Stimulated activated CD4-positive, alpha-beta T cell treated with anti-CD3 and anti-CD28 coated beads, Interleukin-4, amount 100 ng/mL, for 48 hours (primary cell): Measurements from ENCODE around the gene PKP3.
A peak's percentile ranks its signal among the peaks of the same experiment; 100 is the strongest.
"Not testable (repeated sequence)": the region's sequence is repeated elsewhere in the genome, so short reads cannot be mapped to it uniquely, and the experiment has no call there.

Experiments used
- DNase-seq, 2 donors: peaks; one replicate each; pipeline ENCODE4 v3.0.0-alpha.2; 2020; ENCODE audit warnings: low read depth in 2 of 2

PKP3 gene

DNA sequence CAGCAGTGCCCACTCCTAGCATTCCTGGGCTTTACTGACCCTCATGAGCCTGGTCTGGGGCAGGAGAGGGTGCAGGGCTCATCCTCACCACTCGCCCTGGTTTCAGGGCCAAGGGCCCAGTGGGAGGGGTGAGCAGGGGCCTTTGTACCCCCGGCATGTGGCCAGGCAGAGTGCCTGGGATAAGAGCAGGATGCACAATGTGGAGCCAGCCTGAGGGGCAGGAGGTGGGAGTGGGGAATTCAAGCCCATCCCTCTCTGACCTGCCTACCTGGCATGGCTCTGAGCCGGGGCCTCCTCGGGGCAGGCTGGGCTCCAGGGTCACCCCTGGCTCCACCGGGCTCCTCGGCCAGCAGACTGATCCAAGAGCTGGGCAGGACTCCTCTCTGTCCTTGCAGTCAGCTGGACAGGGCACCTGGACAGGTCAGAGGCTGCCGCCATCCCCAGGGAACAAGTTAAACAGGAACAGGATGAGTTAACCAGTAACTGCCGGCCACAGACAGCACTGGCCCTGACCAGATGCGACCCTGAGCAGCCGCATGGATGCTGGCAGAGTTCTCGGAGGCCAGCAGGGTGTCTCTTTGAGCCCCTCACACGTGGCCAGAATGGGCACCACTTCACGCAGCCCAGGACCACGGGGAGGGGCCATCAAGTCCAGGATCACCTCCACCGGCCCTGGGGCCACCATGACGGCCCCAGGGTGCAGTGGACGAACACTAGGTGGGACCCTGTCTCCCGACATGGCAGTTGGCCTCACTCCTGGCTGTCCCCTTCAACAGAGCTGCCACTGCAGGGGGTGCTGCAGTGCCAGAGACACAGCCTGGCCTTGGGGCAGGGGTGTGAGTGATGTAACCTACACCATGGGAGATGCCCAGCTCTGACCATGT, 15.8 kb downstream of the PKP3 start:
- no peak for DNase-seq

DNA sequence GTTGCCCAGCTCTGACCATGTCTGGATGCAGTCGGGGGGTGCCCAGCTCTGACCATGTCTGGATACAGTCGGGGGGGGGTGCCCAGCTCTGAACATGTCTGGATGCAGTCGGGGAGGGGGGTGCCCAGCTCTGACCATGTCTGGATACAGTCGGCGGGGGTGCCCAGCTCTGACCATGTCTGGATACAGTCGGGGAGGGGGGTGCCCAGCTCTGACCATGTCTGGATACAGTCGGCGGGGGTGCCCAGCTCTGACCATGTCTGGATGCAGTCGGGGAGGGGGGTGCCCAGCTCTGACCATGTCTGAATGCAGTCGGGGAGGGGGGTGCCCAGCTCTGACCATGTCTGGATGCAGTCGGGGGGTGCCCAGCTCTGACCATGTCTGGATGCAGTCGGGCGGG, 16.7 kb downstream of the PKP3 start:
- DNase-seq = not testable (repeated sequence)

DNA sequence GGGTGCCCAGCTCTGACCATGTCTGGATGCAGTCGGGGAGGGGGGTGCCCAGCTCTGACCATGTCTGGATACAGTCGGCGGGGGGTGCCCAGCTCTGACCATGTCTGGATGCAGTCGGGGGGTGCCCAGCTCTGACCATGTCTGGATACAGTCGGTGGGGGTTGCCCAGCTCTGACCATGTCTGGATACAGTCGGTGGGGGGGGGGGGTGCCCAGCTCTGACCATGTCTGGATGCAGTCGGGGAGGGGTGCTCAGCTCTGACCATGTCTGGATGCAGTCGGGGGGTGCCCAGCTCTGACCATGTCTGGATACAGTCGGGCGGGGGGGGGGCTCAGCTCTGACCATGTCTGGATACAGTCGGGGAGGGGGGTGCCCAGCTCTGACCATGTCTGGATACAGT, 17.5 kb downstream of the PKP3 start:
- not testable (repeated sequence) for DNase-seq

DNA sequence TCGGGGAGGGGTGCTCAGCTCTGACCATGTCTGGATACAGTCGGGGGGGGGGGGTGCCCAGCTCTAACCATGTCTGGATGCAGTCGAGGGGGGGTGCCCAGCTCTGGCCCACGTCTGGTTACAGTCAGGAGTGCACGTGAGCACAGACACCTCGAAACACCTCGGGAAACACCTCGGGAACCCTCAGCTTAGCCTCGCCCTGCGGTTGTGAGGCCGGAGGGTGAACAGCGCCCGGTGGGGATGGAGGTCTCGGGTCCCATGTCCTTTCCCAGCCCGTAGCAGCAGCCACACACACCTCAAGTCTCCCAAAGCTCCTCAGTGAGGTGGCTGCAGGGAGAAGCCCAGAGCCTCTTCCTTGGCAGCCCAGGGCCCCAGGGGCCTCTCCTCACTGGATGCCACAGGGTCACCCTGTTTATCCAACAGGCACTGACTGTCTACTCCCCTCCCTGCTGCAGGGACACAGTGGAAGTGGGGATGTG, 18.7 kb downstream of the PKP3 start:
- no peak for DNase-seq

DNA sequence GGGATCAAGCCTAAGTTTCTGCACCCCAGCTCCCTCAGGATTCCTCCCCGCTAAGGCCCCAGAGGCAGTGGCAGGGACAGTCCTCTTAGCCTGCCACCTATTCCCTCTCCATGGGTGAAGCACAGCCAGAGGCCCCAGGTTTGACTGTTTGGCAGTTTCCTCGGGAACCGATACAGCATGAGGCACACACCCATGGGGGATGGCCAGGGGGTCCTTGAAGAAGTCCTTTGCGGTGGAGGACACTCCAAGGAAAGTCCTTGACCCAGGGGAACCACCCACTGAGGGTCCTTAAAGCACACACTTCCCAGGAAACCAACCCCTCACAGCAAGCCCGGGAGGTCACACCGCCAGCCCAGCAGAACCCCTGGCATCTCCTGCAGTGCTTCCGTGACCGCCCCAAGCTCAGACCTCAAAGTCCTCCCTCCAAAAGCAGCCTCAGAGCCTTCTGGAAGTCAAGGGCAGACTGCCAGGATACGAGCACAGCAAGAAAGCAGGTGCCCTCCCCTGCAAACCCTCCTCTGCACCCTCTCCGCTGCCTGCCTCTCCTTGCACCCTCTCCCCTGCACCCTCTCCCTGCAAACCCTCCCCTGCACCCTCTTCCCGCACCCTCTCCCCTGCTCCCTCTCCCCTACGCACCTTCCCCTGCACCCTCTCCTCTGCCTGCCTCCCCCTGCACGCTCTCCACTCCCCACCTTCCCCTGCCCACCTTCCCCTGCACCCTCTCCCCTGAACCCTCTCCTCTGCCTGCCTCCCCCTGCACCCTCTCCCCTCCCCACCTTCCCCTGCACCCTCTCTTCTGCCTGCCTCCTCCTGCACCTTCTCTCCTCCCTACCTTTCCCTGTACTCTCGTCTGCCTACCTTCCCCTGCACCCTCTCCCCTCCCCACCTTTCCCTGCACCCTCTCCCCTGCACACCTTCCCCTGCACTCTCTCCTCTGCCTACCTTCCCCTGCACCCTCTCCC, 19.4 kb downstream of the PKP3 start:
- DNase-seq = no peak

DNA sequence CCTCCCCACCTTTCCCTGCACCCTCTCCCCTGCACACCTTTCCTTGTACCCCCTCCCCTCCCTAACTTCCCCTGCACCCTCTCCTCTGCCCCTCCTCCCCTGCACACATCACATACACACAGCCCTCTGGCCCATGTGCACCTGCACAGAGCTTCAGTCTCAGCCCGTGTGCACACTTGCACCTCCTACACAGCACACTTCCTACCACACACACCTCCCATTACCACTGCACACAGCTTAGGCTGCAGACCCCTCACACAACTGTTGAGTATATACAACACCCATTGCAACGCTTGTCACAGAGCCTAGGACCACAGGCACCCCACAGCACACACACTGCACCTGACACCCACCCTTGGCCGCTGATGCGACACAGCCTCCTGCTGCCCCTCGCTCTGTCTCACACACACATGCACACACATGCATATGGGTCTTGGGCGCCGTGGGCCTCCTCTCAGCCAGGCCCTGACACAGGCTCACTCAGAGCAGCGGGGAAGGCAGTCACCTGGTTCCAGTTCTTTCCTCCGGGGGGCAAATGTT, 20.4 kb downstream of the PKP3 start:
- no peak for DNase-seq

DNA sequence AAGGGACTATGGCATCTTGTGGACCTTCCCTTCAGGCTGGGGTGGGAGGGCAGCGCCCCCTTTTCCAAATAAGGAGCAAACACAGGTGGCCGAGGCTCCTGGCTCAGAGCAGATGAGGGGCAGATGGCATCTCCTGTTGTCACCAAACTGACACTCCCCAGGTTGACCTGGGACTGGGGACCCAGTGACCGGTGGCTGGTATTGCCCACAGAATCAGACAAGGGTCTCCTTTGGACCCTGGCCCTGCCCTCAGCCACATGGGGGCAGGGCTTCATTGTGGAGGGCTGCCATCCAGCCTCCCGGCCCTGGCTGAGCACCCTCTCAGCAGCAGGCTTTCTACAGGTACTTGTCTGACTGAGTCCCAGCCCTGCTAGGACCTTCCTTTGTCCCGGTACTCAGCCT, 21.6 kb downstream of the PKP3 start:
- DNase-seq = no peak

- no peak for DNase-seq
Measured at GRCh38 chr11:416051-416756, 22.2 kb downstream of the PKP3 start.

DNA sequence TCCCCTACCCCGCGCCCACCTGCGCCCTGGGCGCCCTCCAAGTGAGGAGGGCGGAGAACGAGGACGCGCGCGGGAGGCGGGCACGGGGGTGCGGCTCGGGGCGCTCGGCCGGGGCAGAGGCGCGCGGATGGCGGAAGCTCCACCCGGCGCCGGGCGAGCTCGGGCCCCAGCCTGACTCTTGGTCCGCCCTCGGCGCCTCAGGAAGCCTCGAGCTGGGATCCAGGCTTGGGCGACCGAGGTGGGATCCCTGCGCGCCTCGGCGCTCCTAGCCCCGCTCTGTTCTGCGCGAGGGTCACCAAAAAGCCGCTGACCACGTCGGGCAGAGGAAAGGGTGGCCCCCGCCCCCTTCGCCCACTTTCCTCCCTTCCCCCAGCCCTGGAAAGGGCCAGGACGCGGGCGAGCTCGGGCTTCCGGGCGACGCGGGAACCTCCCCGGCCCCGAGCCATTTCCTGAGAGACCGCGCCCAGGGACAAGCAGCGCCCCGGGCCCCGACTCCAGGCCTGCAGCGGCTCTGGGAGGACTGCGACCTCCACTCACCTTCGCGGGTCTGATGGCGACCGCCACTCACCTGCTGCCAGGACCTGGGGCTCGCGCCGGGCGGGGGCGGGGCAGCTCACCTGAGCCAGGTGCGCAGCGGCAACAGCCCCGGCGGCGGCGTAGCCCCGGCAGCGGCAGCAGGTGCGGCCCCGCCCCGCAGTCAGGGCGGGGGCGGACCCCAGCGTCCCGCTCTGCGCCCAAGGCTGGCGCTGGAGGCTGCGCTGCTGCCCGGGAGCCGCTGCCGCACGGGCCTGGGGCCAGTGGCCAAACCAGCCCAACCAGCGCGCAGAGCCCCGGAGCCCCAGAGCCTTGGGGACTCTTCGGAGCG, 23.0 kb downstream of the PKP3 start:
- peak in 1 of 2 donors; percentile 36 for DNase-seq

DNA sequence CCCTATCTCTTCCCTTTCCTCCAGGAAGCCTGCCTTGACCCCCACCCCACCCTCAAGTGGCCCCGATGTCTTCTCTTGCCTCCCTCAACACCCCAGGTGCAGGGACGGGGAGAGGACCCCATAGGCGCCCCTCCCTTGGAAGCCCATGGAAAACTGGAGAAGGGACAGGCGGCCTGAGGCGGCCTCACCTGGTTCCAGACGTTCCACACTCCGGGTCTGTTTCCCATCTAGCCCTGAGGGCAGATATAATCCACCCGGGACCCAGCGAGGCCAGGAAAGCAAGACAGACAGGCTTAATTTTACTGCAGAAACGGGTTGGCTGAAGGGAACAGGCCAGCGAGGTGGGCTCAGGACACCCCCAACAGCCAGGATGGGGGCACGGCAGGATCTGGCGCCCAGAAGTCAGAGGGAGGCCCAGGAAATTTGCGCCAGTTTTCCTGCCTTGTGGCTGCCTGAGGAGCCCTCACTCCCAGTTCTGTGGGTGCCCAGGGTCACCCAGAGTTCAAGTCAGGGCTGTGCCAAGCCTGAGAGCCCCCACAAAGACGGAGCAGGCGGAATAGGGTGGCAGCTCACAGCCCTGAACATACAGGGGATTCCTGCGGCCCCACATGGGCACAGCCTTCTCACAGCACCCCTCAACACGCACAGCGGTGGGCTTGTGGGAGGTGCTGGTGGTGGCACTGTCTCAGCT, 23.8 kb downstream of the PKP3 start:
- DNase-seq = no peak

DNA sequence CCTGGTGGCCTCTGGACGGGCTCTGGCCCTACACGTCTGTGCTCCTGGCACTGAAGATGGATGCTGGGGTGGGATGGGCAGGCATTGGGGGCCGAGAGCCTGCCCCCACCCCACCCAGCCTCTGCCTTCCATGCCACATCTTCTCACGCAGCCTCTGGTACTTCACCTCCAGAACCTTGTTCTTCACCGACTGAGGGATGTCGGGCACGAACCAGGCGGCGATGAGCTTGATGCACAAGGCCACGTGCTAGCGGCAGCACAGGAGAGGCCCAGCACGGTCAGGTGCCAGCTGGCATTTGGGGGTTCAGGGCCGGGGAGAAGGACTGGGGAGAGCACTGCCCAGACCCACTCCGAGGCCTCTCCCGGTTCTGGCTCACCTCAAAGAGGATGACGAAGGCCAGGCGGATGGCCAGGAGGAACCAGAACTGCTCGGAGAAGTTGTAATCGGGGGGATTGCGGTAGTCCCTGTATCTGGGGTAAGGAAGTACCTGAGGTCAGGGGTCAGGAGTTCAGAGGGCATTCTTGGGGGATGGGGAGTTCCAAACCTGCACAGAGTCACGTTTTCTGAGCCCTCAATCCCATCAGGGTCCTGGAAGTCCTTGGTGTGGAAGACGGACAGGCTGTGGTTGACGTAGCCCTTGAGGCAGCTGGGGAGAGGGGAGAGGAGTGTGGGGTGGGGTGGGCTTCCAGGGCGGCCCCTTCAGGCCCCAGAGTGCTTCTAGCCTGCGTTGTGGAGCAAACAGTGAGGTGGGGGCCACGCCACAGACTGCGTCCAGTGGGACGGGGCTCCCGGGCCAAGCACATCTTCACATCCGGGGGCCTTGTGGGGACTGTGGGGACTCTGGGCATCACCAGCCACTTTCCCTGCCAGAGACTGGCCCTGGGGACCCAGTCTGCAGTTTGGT, 24.6 kb downstream of the PKP3 start:
- no peak for DNase-seq

- DNase-seq = no peak
Measured at GRCh38 chr11:419248-420005, 25.4 kb downstream of the PKP3 start.

GRCh38 chr11:420054-420910, 26.3 kb downstream of the PKP3 start:
- no peak for DNase-seq

DNA sequence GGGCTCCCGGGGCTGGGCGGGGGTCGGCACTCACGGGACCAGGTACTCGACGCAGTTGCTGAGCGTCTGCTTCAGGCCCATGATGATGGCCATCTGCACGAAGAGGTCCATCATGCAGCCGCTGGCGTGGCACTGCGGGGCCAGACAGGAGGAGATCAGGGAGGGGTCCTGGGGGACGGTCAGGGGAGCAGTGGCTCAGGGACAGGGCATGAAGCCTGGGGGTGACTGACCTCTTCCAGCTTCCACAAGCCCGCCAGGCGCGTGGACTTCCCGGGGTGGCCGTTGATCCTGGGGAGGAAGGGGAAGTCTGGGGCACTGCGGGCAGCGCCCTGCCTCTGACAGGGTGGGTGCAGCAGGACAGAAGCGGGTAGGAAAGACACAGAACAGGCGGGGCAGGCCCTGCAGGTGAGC, 26.9 kb downstream of the PKP3 start:
- no peak for DNase-seq

GRCh38 chr11:422249-422656, 28.2 kb downstream of the PKP3 start:
- DNase-seq = no peak

GRCh38 chr11:424232-424631, 30.2 kb downstream of the PKP3 start:
- DNase-seq = no peak

DNA sequence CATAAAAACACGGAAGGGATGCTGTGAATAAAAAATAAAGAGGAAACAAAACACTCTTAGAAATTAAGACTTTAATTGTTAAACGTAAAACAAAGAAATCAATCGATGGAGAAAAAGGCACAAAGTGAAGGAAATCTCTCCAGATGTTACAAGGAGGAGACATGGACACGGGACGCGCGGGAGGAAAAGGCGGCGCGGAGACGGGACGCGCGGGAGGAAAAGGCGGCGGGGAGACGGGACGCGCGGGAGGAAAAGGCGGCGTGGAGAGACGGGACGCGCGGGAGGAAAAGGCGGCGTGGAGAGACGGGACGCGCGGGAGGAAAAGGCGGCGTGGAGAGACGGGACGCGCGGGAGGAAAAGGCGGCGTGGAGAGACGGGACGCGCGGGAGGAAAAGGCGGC, 30.8 kb downstream of the PKP3 start:
- DNase-seq = not testable (repeated sequence)
